ENCODE measurements around the gene REG1A.

DNA sequence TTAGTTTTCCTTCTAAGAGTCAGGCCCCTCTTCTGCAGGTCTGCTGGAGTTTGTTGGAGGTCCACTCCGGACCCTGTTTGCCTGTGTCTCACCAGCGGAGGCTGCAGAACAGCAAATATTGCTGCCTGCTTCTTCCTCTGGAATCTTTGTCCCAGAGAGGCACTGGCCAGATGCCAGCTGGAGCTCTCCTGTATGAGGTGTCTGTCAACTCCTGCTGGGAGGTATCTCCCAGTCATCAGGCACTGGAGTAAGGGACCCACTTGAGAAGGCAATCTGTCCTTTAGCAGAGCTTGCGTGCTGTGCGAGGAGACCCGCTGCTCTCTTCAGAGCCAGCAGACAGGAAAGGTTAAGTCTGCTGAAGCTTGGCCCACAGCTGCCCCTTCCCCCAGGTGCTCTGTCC, 37.3 kb upstream of the REG1A start:
- TF ChIP-seq, protein P1, sequence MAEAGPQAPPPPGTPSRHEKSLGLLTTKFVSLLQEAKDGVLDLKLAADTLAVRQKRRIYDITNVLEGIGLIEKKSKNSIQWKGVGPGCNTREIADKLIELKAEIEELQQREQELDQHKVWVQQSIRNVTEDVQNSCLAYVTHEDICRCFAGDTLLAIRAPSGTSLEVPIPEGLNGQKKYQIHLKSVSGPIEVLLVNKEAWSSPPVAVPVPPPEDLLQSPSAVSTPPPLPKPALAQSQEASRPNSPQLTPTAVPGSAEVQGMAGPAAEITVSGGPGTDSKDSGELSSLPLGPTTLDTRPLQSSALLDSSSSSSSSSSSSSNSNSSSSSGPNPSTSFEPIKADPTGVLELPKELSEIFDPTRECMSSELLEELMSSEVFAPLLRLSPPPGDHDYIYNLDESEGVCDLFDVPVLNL (CRISPR knock-in tag; IDR thresholded peaks at IDR 0.05; ENCODE audit: borderline replicate concordance, low read depth), result no peak
- no peak for TF ChIP-seq STAT6 (CRISPR knock-in tag; conservative IDR thresholded peaks at IDR 0.05; ENCODE audit: low read depth)
